ENCODE results near the gene MISP.

The MISP gene

DNA sequence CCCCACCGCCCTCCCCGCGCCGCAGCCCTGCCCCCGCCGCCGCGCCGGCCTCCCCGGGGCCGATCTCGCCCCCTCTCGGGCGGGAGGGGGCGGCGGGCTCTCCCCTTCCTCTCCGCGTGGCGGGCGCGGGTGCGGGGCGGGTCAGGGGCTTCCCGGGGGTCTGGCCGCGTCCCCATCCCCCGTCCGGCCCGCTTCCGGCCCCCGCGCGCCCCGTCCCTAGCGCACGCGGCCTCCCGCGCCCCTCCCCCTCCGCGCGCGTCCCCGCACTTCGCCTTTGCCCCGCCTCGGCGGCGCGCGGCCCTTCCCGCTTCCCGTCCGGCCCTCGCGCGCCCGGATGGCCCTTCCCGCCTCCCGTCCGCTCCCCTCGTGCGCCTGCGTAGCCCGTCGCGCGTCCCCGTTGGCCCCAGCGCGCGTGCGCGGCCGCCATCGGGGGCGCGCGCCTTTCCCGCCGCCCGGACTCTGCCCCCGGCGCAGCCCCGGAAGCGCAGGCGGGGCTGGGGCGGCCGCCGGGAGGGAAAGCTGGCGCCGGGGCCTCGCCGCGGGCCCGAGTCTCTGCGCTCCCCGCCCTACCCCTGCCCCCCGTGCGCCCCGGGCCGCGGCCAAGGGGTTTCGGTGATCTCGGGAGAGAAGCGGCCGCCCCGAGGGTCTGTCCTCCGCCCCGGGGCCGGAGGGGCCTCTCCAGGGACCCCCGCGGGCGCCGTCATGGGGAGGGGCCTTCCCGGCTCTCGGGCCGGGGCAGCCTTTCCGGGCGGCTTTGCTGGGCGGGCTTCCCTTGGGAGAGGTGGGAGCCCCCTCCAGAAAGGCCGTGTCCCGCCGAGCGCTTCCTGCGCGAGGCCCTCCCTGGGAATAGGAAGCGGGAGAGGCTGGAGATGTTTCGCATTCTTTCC is 46.9 kb downstream of the MISP start:
- DNase-seq, result peak; percentile 93 to 97 (median 96)

DNA sequence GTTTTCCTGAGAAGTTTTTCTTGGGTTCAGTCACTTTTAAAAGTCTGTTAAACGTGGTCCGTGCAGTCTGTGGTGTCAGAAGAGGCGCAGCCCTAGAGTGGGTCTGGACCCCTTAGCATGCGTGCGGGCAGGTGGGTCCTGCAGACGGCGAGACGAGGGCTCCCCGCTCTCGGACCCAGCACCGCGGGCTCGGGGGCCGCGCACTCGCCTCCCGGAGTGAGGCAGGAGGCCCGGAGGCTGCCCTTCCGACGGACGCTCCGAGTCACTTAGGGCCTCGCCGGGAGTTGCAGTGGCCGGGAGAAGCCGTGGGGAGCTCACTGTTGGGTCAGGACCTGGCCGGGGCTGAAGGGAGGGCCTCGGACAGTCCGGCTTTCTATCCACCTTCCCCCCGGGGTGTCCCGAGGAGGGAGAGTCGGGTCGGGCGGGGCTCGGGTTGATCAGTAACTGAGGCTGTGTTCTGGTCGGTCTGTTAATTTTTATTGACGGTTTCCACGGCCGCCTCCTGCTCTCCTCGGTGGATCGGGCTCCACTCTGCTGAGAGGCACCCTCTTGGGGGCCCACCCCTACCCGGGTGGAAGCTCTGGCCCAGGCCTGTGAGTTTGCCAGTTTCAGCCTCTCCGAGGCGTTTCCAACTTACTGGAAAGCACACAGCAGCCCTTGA is 47.6 kb downstream of the MISP start:
- peak in 1 of 3 experiments; percentile 56 for DNase-seq

DNA sequence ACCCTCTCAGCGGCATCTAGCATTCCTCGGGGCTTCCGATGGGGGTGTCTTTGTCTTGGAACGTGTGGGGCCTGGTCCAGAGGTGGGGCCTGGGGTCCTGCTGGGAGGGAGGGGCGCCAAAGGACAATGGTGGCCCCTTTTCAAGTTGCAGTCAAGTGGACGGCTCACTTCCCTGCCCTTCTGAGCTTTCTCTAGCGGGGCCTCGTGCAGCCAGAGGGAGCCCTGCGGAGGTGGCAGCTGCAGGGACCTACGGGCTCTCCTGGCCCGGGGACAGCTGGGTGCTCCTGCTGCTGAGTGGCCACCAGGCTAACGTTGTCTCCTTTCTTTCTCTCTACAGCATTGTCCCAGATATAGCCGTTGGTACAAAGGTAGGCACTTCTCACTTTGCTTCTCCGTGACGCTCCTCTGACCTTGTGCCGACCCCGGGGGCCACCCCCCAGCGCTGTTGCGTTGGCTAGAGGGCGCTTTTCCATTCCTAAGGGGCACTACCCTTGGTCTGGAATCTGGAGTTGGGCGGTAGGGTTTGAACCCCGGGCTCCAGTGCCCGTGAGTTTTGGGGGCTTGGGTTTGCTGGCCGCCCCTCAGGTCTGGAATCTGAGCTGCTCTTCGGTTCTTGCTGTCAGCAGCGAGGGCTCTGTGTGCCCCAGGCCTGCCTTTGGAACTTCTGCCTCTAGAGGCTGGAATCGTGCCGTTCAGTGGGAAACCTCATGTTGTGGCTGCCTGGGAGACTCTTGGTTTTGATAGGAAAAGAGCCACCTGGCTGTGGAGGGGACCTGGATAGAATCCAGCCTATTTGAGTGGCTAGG is 48.4 kb downstream of the MISP start:
- DNase-seq, result peak in 1 of 3 experiments; percentile 60

DNA sequence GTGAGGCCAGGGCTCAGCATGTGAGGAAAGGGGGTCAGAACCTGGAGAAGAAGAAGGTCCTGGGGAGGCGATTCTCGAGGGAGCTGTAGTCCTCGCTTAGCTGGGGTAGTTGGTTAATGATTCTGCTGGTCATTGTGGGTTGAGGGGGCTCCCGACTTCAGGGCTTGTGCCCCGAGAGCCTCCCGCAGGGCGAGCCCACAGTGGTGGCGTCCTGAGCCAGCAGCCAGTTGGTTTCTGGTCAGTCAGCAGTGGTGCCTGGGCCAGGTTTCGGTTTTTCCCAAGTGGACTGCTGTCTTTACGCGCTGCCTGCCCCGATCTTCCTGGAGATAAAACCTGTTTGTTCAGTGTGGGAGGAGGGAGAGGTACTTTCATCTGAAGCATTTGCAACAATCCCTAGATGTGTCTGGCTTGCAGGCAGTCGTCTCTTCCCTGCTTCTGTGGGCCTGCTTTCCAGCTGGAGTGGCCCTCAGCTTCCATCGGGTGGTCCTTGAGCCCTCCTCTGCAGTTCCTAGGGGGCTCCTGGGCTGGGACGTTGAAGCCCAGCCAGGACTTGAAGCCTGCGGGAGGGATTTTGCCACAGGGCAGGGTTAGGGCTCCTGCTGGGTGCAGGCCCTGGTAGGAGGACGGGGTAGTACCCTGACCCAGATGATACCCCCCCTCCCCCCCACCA is 49.6 kb downstream of the MISP start:
- no peak for DNase-seq

DNA sequence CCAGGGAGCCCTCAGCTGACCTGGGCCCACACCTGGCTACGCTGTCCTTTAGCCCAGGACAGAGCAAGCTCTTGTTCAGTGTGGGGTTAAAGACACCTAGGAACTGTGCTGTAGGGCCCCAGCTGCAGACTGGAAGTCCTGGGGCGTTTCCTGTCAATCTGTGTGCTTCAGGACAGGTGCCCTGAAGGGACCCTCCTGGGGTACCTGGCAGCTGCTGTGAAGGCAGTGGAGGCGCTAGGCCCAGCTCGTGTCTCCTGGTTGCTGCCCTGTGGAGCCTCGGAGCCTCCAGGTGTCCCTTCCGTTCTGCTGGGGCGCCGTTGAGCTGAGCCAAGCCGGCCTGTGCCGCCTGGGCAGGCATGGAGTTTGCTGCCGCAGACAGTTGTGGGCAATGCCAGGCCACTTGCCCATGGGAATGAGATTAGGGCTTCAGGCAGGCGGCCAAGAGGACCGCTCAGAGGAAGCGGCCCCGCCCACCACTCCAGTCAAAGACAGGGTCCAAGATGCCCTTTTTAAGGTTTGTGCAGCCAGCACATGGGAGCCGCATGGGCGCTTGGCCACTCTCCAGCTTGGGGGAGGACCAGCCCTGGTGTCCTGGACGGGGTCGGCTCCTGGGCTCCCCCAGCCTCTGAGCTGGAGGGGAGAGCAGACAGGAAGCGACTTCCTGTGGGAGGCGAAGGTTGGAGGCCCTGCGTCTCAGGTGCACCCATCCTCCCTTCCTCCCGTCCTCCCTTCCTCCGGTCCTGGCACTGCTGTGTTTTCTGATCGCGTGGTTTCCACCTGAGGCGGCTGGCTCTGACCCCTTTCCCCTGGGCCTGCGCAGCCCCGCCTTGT is 50.3 kb downstream of the MISP start:
- no peak for DNase-seq

DNA sequence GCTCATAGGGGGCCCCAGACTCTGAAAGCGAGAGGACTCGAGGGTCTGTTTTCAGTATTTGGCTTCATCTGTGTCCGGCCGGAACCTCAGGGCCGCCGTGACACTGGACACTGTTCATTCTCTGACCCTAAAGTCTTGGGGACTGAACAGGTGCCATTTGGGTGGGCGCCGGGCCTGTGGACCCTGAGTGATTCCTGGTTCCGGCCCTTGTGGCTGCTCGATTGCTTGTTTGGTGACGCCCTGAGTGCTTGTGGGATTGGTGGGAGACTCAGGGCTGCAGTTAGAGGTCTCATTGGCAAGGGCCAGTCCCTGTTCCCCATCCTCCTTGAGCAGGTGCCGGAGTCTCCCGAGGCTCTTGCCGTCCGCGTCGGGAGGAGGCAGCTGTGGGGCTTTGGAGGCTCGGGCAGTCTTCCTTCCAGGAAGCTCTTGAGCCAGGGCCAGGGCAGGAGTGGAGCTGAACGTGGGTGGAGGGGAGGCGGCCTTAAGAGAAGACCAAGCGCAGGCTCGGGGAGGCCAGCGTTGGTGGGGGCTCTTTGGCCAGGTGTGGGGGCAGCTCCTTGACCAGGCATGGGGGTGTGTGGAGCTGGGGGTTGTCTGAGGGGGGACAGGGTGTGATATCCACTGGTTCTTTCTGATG is 51.1 kb downstream of the MISP start:
- no peak for DNase-seq

DNA sequence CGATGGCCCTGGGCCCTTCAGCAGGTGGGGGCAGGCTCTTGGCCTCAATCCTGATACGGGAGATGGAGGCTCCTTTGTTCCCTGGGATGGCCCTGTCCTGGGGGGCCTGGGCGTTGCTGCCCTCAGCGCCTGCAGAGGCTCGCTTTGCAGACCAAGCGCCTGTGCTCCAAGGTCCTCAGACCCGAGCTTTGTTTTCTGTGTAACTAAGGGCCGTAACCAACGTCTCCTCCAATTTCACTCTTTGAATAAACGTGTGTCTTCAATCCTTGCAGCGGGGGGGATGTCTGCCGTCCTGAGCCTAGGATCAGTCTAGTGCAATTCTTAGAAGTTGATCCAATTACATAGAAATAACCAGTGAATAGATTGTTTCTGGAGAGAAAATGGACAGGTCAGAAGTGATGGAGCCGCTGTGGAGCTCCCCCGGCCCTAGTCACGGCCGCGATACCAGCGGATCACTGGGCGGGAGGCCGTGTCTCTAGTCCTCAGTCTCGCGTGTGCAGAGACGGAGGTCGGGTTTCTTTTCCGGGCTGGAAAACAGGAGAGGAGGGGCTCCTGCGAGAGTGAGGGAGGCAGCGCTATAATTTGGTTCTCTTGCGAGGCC is 51.7 kb downstream of the MISP start:
- peak in 1 of 3 experiments; percentile 40 for DNase-seq

DNA sequence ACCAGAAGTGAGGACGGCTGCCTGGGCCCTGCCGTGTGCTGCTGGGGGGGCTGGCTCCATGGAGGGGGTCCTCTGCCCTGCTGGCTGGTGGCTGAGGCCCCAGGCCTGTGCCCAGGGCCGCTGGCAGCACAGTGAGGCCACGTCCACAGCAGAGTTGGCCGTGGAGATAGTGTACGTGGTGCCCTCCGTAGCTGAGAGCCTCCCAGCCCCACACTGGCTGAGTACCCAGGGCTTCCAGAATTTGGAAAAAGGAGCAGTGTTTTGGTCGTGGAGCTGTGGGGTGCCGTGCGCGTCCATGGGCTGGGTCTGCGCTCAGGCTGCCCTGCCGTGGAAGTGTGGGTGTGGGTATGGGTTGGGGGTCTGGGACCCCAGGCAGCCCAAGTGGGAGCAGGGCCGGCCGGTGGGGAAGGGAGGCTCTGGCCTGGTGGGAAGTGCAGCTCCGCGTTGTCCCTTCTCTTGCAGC is 52.2 kb downstream of the MISP start:
- DNase-seq, result no peak

DNA sequence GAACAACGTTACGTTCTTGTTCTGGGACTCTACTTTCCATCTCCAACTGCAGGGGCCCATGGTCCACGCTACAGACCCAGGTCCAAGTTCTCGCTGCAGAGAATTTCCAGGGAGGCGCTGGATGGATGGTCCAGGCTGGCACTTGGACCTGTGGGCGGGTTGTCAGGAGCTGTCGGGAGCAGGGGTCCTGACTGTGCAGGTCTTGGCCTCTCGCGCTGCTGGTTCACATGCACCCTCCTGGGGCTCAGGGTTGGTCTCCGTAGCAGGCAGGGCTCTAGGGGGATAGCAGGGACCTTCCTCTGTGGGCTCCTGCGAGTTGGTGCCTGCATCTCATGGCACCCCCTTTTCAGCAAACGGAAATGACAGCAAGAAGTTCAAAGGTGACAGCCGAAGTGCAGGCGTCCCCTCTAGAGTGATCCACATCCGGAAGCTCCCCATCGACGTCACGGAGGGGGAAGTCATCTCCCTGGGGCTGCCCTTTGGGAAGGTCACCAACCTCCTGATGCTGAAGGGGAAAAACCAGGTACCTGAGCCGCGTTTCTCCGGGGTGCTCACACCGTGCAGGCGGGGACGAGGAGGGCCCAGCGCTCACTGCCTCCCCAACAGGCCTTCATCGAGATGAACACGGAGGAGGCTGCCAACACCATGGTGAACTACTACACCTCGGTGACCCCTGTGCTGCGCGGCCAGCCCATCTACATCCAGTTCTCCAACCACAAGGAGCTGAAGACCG is 52.9 kb downstream of the MISP start:
- DNase-seq, result no peak

DNA sequence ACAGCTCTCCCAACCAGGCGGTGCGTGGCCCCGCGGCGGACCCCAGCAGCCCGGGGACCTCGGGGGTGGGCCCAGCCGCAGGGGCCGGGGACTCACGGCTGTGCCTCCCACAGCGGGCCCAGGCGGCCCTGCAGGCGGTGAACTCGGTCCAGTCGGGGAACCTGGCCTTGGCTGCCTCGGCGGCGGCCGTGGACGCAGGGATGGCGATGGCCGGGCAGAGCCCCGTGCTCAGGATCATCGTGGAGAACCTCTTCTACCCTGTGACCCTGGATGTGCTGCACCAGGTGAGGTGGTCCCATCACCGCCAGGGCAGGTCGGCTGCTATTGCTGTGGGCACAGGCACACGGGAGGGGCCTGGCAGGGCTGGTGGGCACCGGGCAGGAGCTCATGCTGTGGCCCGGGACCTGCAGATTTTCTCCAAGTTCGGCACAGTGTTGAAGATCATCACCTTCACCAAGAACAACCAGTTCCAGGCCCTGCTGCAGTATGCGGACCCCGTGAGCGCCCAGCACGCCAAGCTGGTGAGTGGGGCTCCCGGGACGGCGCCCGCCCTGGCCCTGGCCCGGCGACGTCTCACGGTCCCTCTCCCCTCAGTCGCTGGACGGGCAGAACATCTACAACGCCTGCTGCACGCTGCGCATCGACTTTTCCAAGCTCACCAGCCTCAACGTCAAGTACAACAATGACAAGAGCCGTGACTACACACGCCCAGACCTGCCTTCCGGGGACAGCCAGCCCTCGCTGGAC is 53.7 kb downstream of the MISP start:
- no peak for DNase-seq

DNA sequence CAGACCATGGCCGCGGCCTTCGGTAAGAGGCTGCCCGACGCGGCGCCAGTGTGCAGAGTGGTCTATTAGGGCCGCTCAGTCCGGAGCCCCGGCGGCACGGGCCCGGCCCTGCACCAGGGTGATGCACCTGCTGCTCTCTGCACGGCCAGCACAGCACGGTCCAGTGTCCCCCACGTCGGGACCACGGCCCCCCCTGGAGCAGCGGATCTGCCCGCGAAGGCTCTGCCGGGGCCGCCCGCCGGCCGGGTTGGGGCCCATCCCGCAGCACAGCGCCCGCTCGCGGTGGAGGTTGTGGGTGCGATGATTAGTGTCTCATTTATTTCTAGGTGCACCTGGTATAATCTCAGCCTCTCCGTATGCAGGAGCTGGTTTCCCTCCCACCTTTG is 54.2 kb downstream of the MISP start:
- no peak for DNase-seq

DNA sequence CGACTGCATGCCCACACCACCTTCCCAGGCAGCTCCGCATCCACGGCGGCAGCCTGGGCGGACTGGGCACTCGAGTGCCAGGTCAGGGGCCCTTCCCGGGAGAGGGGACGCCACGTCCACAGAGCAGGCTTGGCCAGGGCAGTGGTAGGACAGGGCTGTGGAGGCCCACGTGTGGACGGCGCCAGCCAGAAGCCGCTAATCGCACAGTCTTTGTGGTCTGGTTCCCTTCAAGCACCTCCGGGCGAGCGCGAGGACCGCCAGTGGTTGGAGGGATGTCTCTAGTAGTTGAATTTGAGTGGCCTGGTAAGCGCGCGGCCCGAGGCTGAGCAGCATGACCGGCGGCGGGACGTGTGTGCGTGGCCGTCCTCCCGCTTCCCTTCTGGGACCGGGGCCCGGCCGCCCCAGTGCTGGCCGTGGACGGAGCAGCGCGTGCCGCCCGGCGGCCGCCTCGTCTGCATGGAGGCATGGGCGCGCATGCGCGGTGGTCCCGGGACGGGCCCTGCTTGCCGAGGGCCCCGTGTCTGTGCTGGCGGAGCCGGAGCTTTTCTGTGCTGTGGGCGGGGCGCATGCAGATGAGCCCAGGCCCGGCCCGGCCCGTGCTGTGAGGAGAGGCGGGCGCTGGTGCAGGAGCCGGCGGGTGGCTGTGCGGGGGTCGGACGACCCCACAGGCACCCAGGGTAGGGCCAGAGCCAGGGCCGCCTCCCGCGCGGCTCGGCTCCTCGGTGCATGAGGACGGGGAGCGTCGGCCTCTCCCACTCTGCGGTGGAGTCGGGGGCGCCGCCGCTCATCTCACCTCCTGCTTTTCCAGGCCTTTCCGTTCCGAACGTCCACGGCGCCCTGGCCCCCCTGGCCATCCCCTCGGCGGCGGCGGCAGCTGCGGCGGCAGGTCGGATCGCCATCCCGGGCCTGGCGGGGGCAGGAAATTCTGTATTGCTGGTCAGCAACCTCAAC is 55.0 kb downstream of the MISP start:
- no peak for DNase-seq

DNA sequence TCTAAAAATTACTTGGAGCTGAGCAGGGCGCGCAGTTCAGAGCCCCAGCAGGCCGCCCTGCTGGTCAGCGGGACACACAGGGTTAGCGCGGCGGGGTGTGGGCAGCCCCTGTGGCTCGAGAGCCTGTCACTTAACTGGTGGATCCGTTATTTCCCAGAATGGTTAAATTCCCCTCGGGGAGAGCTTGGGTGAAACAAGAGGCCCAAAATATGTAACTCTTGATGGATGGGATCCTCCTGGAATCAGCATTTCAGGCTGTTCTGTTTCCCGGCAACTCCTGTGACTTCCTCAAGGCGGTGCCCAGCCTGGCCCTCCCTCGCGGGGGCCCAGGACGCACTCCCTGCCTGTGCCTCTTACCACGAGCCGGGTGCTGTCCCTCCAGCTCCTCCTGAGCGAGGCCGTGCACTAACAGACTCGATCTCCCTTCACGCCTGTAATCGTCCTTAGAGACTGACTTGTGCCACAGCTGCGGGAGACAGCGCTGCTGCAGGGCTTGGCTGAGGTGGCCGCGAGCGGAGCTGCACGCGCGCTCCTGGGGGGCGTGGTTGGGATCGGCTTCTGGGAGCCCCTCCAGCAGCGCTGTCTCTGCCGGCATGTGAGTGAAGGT is 56.0 kb downstream of the MISP start:
- no peak for DNase-seq

DNA sequence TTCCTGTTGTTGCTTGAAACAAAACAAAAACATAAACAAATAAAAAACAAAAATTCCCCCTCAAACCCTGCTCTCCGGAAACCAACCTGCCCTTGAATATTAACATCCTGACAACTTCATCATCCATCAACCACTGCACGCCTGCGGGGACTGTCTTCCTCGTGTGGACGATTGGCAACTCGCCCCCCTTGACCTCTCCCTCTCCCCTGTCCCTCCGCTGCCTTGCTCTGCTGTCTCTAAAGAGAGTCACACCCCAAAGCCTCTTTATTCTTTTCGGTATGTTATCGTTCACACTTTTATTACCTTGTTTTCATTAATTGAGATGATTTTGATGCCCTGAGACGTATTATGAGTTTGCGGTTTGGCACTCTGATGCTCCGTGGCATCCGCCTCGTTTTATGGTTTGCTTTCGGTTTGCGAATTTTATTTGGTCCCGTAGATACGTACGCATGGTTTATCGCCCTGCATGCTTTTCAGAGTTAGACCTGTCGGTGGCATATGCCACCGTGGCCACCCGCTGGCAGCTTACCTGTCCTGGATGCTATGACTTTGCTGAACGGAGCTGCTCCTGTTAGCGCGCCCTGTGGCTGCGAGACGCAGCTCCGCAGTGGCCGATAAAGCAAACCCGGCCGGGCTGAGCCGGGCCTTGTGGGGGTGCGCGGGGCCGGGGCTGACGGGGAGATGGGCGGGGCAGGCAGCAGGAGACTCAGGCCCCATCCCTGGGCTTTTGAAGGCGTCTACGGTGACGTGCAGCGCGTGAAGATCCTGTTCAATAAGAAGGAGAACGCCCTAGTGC is 56.9 kb downstream of the MISP start:
- DNase-seq, result no peak

DNA sequence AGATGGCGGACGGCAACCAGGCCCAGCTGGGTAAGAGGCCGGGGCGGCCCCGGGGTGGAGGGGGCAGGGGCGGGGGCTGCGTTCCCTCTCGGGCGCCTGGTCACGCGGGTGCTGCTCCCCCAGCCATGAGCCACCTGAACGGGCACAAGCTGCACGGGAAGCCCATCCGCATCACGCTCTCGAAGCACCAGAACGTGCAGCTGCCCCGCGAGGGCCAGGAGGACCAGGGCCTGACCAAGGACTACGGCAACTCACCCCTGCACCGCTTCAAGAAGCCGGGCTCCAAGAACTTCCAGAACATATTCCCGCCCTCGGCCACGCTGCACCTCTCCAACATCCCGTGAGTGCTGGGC is 57.5 kb downstream of the MISP start:
- no peak for DNase-seq

DNA sequence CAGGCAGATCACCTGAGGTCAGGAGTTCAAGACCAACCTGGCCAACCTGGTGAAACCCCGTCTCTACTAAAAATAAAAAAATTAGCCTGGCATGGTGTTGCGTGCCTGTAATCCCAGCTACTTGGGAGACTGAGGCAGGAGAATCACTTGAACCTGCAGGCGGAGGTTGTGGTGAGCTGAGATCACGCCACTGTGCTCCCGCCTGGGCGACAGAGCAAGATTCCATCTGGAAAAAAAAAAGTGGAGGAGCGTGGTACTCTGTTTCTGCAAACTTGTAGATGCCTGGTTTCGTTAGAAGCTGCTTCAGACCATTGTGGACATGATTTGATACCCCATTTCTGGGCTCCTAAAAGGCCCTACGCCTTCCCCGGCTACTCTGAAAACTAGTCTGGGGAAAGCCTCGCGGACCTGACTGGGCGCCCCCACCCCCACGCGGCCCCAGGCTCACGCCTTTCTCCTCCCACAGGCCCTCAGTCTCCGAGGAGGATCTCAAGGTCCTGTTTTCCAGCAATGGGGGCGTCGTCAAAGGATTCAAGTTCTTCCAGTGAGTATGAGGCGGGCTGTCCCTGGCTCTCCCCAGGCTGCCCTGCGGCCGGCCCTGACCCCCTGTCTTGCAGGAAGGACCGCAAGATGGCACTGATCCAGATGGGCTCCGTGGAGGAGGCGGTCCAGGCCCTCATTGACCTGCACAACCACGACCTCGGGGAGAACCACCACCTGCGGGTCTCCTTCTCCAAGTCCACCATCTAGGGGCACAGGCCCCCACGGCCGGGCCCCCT is 59.4 kb downstream of the MISP start:
- DNase-seq, result no peak

Measured in NCI-H1417 (cell line).